PC-3 (cell line): Measurements from ENCODE around the gene WDR45B. TPM values are rescaled to one million over a fixed set of nuclear protein-coding genes. Genes with fewer than 3 reads are reported as not detected.
"Not testable (repeated sequence)": the region's sequence is repeated elsewhere in the genome, so short reads cannot be mapped to it uniquely, and the experiment has no call there.

ENCODE experiments used
- ATAC-seq: fragments of 200-7000 bp; cut with Tn5 transposase; 2 replicates; pipeline ENCODE4 v1.9.1; 2020; ENCODE audit warnings: mild to moderate bottlenecking, moderate library complexity
- BruUV-seq: library from RNA; stranded (reverse); fragments of 400-500 nt; replicated peaks from 2 replicates; lab custom pipeline; 2021; lab: Mats Ljungman, UMichigan
- CTCF ChIA-PET: fragments of 300-600 bp; sonication (Branson Sonifier 250); formaldehyde crosslinking; loops from one replicate; lab custom pipeline; 2022; ENCODE audit warnings: antibody characterized with exemption; lab: Charles Lee
- POLR2A ChIA-PET: fragments of 300-600 bp; sonication (Branson Sonifier 250); formaldehyde crosslinking; loops from one replicate; lab custom pipeline; 2022; ENCODE audit warnings: antibody characterized with exemption; ENCODE audit not compliant: unreplicated experiment; lab: Charles Lee
- DNase-seq: peaks from one replicate; pipeline ENCODE4 v3.0.0-alpha.2; 2015
- H2AFZ ChIP-seq: fragments of 300-600 bp; sonication (generic); 2 replicates; pipeline ENCODE4 v1.6.0; 2016; ENCODE audit warnings: antibody characterized with exemption, low read length
- H3F3A ChIP-seq: fragments of 300-600 bp; sonication (generic); one replicate; pipeline ENCODE4 v1.6.0; 2017; ENCODE audit warnings: antibody characterized with exemption, low read length, control low read depth, mild to moderate bottlenecking; ENCODE audit not compliant: unreplicated experiment
- H3K27ac ChIP-seq: fragments of 300-600 bp; sonication (generic); 2 replicates; pipeline ENCODE4 v1.5.1; 2016; ENCODE audit warnings: mild to moderate bottlenecking, low read length
- H3K27me3 ChIP-seq: fragments of 300-600 bp; sonication (generic); 2 replicates; pipeline ENCODE4 v1.6.1; 2016; ENCODE audit warnings: low read length, mixed read lengths
- H3K36me3 ChIP-seq: fragments of 300-600 bp; sonication (generic); 2 replicates; pipeline ENCODE4 v1.6.1; 2016; ENCODE audit warnings: low read depth, mixed run types, low read length, mixed read lengths
- H3K4me1 ChIP-seq: fragments of 300-600 bp; sonication (generic); 2 replicates; pipeline ENCODE4 v1.5.1; 2016; ENCODE audit warnings: low read length; ENCODE audit not compliant: insufficient read depth
- H3K4me2 ChIP-seq: fragments of 300-600 bp; sonication (generic); 2 replicates; pipeline ENCODE4 v1.6.0; 2016; ENCODE audit warnings: low read length
- H3K4me3 ChIP-seq: fragments of 300-600 bp; sonication (generic); 2 replicates; pipeline ENCODE4 v1.5.1; 2016; ENCODE audit warnings: mild to moderate bottlenecking, low read length, mixed read lengths
- H3K79me2 ChIP-seq: fragments of 300-600 bp; sonication (generic); 2 replicates; pipeline ENCODE4 v1.6.1; 2017; ENCODE audit warnings: low read length, mixed read lengths
- H3K9ac ChIP-seq: fragments of 300-600 bp; sonication (generic); 2 replicates; pipeline ENCODE4 v1.6.0; 2016; ENCODE audit warnings: mild to moderate bottlenecking, low read length
- H3K9me2 ChIP-seq: fragments of 300-600 bp; sonication (generic); replicated peaks from 2 replicates; pipeline ENCODE4 v1.6.1; 2016; ENCODE audit warnings: mixed run types, low read length, mixed read lengths
- H3K9me3 ChIP-seq: fragments of 300-600 bp; sonication (generic); 2 replicates; pipeline ENCODE4 v1.6.1; 2016; ENCODE audit warnings: low read length, mixed read lengths
- H4K20me1 ChIP-seq: fragments of 300-600 bp; sonication (generic); 2 replicates; pipeline ENCODE4 v1.6.1; 2016; ENCODE audit warnings: low read length, mixed read lengths
- EZH2 ChIP-seq: fragments of 300-600 bp; sonication (generic); IDR thresholded peaks from one replicate; pipeline ENCODE4 v1.6.1; 2017; ENCODE audit warnings: antibody characterized with exemption, mild to moderate bottlenecking, low read length; ENCODE audit not compliant: unreplicated experiment
- EZH2phosphoT487 ChIP-seq: fragments of 300-600 bp; sonication (generic); IDR thresholded peaks from 2 replicates; pipeline ENCODE4 v1.6.1; 2018; ENCODE audit warnings: mild to moderate bottlenecking, antibody characterized with exemption, low read length, borderline replicate concordance
- intact Hi-C: fragments of 100-400 bp; cut with micrococcal nuclease; formaldehyde crosslinking; loops from 2 replicates; pipeline ENCODE4 v1.9.0; 2023
- total RNA-seq: library from RNA; depleted of rRNA; stranded (reverse); fragments of >200 nt; gene quantifications from 2 replicates; pipeline ENCODE4 v1.2.3, GENCODE V29; 2014
- TF ChIP-seq, protein P1 (sequence below): fragments of 300-600 bp; sonication (generic); conservative IDR thresholded peaks from 2 replicates; pipeline ENCODE4 v1.5.1; 2017; ENCODE audit warnings: antibody characterized with exemption, low read depth, mild to moderate bottlenecking, low read length

WDR45B gene
- total RNA-seq, 1 experiment from 2014 or later = 110 TPM

DNA sequence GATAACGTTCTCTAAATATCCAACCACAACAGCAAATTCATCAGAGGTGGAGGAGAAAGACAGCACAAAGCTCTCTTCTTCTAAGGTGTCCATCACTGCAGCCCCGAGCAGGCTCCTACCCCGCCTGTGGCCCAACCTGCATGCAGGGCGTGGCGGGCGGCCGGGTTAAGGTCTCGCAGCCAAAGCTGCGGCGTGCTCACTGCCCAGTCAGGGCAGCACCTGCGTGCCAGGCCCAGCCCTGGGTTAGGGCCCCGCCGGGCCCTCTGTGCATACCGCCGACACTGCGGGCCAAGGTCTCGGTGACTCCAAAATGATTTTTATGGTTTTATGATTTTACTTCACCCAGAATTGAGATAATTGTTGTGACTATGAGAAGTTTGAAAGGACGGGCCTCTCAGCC, 70.9 kb downstream of the WDR45B start:
- POLR2A ChIA-PET = no interaction called here
- Histone ChIP-seq H2AFZ (no peak overlapping the region), H3K4me2 (no peak overlapping the region), H3K27ac (no peak overlapping the region), H4K20me1 (no peaks in the 10 kb centered on the region), H3K9ac (no peak overlapping the region), H3K79me2 (peaks cover 18% of the 10 kb centered on the region; the same call in 1 of the 2 replicates), H3F3A (no peaks in the 10 kb centered on the region), H3K4me1 (no peaks in the 10 kb centered on the region), H3K9me2 (no peaks in the 10 kb centered on the region), H3K36me3 (peaks cover 17% of the 10 kb centered on the region; the same call in 1 of the 2 replicates), H3K27me3 (no peaks in the 10 kb centered on the region), H3K9me3 (no peaks in the 10 kb centered on the region), H3K4me3 (no peak overlapping the region)
- intact Hi-C loops = no loop called here
- CTCF ChIA-PET = no interaction called here
- ATAC-seq (no peak), DNase-seq (no peak)
- no TSS peak for BruUV-seq
- TF ChIP-seq EZH2phosphoT487 (no peak), EZH2 (no peak)
- TF ChIP-seq, protein P1, sequence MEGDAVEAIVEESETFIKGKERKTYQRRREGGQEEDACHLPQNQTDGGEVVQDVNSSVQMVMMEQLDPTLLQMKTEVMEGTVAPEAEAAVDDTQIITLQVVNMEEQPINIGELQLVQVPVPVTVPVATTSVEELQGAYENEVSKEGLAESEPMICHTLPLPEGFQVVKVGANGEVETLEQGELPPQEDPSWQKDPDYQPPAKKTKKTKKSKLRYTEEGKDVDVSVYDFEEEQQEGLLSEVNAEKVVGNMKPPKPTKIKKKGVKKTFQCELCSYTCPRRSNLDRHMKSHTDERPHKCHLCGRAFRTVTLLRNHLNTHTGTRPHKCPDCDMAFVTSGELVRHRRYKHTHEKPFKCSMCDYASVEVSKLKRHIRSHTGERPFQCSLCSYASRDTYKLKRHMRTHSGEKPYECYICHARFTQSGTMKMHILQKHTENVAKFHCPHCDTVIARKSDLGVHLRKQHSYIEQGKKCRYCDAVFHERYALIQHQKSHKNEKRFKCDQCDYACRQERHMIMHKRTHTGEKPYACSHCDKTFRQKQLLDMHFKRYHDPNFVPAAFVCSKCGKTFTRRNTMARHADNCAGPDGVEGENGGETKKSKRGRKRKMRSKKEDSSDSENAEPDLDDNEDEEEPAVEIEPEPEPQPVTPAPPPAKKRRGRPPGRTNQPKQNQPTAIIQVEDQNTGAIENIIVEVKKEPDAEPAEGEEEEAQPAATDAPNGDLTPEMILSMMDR = no peak

- H4K20me1 ChIP-seq, H3K4me2 ChIP-seq: not testable (repeated sequence)
Observed at GRCh38 chr17:82575581-82576221, 72.5 kb downstream of the WDR45B start.

GRCh38 chr17:82574041-82574440, 74.2 kb downstream of the WDR45B start:
- no peaks in the 10 kb centered on the region for H3K9me2 ChIP-seq
- H3K4me2 ChIP-seq = no peak overlapping the region
- TF ChIP-seq EZH2 (no peak), EZH2phosphoT487 (no peak)
- TF ChIP-seq, protein P1 = no peak
- no peak overlapping the region for H2AFZ ChIP-seq
- no peak for DNase-seq
- POLR2A ChIA-PET = no interaction called here
- no peaks in the 10 kb centered on the region for H3F3A ChIP-seq
- intact Hi-C loops = no loop called here
- H3K27ac ChIP-seq = no peak overlapping the region
- CTCF ChIA-PET = no interaction called here
- BruUV-seq = no TSS peak
- H3K4me1 ChIP-seq = no peaks in the 10 kb centered on the region
- ATAC-seq = no peak
- H3K79me2 ChIP-seq = peaks cover 27% of the 10 kb centered on the region
- no peak overlapping the region for H3K9ac ChIP-seq
- no peaks in the 10 kb centered on the region for H3K9me3 ChIP-seq
- H3K4me3 ChIP-seq = no peak overlapping the region
- H3K27me3 ChIP-seq = no peaks in the 10 kb centered on the region
- H4K20me1 ChIP-seq = 0 out of 2 replicates have a peak, but pooled peaks cover 5% of the 10 kb centered on the region
- peaks cover 27% of the 10 kb centered on the region; the same call in 1 of the 2 replicates for H3K36me3 ChIP-seq

More at GRCh38 chr17:82575581-82576221, 72.5 kb downstream of the WDR45B start:
- POLR2A ChIA-PET, DNase-seq, H3F3A ChIP-seq, CTCF ChIA-PET, intact Hi-C loops, H3K27me3 ChIP-seq, ATAC-seq, BruUV-seq, H3K9ac ChIP-seq, H3K4me1 ChIP-seq, H3K9me3 ChIP-seq, H2AFZ ChIP-seq, H3K4me3 ChIP-seq, H3K9me2 ChIP-seq, H3K27ac ChIP-seq: not testable (repeated sequence)
- peaks cover 22% of the 10 kb centered on the region; the same call in 1 of the 2 replicates for H3K79me2 ChIP-seq
- peaks cover 27% of the 10 kb centered on the region; the same call in 1 of the 2 replicates for H3K36me3 ChIP-seq
